ENCODE results near the gene COG5.

DNA sequence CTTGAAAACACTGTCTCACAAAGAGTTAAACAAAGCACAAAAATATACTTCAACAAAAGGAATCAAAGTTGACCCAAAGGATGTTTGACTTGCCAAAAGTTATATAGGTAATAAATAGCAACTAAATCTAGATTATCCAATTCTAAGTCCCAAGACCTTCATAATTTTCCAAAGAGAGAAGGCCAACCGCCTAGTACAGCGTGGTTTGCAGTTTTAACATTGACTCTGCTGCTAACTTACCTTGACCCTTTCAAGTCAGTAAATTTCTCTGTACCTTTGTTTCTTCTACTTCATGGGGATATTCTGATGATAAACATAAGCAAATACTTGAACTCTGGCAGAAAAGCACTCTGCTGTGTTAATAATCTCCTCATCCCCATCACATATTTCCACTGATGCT, 95.7 kb downstream of the COG5 start:
- TF ChIP-seq, protein P1, sequence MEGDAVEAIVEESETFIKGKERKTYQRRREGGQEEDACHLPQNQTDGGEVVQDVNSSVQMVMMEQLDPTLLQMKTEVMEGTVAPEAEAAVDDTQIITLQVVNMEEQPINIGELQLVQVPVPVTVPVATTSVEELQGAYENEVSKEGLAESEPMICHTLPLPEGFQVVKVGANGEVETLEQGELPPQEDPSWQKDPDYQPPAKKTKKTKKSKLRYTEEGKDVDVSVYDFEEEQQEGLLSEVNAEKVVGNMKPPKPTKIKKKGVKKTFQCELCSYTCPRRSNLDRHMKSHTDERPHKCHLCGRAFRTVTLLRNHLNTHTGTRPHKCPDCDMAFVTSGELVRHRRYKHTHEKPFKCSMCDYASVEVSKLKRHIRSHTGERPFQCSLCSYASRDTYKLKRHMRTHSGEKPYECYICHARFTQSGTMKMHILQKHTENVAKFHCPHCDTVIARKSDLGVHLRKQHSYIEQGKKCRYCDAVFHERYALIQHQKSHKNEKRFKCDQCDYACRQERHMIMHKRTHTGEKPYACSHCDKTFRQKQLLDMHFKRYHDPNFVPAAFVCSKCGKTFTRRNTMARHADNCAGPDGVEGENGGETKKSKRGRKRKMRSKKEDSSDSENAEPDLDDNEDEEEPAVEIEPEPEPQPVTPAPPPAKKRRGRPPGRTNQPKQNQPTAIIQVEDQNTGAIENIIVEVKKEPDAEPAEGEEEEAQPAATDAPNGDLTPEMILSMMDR (IDR thresholded peaks at IDR 0.05), result no peak
- TF ChIP-seq, protein P2, sequence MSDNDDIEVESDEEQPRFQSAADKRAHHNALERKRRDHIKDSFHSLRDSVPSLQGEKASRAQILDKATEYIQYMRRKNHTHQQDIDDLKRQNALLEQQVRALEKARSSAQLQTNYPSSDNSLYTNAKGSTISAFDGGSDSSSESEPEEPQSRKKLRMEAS (IDR thresholded peaks at IDR 0.05; ENCODE audit: low read depth), result no peak
- TF ChIP-seq YY1 (IDR thresholded peaks at IDR 0.05; ENCODE audit: low read depth) (no peak), SIN3A (IDR thresholded peaks at IDR 0.05; ENCODE audit: borderline replicate concordance, low read depth, low read length) (no peak), POLR2AphosphoS5 (IDR thresholded peaks at IDR 0.05; ENCODE audit: low read depth, low read length) (no peak)

Measured in SK-N-SH (cell line).